Measurements from ENCODE around the gene CENPX.

CENPX gene

GRCh38 chr17:82035488-82035887, 12.8 kb upstream of the CENPX start:
- Histone ChIP-seq H3K4me3 (ENCODE audit: low read length) (no peak overlapping the region), H3K4me1 (ENCODE audit: control insufficient read depth, low read depth, low read length) (peaks cover 4% of the 10 kb centered on the region), H3K9ac (ENCODE audit: low read length) (no peak overlapping the region), H3K36me3 (ENCODE audit: control insufficient read depth, low read depth, low read length) (no peaks in the 10 kb centered on the region), H3K9me3 (ENCODE audit: control insufficient read depth, low read depth, low read length) (no peaks in the 10 kb centered on the region), H3K27ac (ENCODE audit: low read length) (no peak overlapping the region), H3K27me3 (ENCODE audit: control insufficient read depth, insufficient read depth, low read length) (no peaks in the 10 kb centered on the region)

GRCh38 chr17:82034371-82035011, 11.8 kb upstream of the CENPX start:
- no peak overlapping the region for H3K4me3 ChIP-seq (ENCODE audit: low read length)
- H3K36me3 ChIP-seq (ENCODE audit: control insufficient read depth, low read depth, low read length) = no peaks in the 10 kb centered on the region
- H3K9ac ChIP-seq (ENCODE audit: low read length) = no peak overlapping the region
- peaks cover 4% of the 10 kb centered on the region for H3K4me1 ChIP-seq (ENCODE audit: control insufficient read depth, low read depth, low read length)
- no peak overlapping the region for H3K27ac ChIP-seq (ENCODE audit: low read length)
- H3K27me3 ChIP-seq (ENCODE audit: control insufficient read depth, insufficient read depth, low read length) = no peaks in the 10 kb centered on the region
- H3K9me3 ChIP-seq (ENCODE audit: control insufficient read depth, low read depth, low read length) = no peaks in the 10 kb centered on the region

- Histone ChIP-seq H3K4me3 (ENCODE audit: low read length) (no peak overlapping the region), H3K9ac (ENCODE audit: low read length) (no peak overlapping the region), H3K36me3 (ENCODE audit: control insufficient read depth, low read depth, low read length) (no peaks in the 10 kb centered on the region), H3K4me1 (ENCODE audit: control insufficient read depth, low read depth, low read length) (peaks cover 4% of the 10 kb centered on the region), H3K27me3 (ENCODE audit: control insufficient read depth, insufficient read depth, low read length) (no peaks in the 10 kb centered on the region), H3K9me3 (ENCODE audit: control insufficient read depth, low read depth, low read length) (no peaks in the 10 kb centered on the region), H3K27ac (ENCODE audit: low read length) (no peak overlapping the region)
These were observed 10.8 kb upstream of the CENPX start for GRCh38 chr17:82033359-82034085.

- no peaks in the 10 kb centered on the region for H3K9me3 ChIP-seq (ENCODE audit: control insufficient read depth, low read depth, low read length)
- H3K27me3 ChIP-seq (ENCODE audit: control insufficient read depth, insufficient read depth, low read length) = no peaks in the 10 kb centered on the region
- H3K4me1 ChIP-seq (ENCODE audit: control insufficient read depth, low read depth, low read length) = no peaks in the 10 kb centered on the region
- no peaks in the 10 kb centered on the region for H3K36me3 ChIP-seq (ENCODE audit: control insufficient read depth, low read depth, low read length)
- H3K27ac ChIP-seq (ENCODE audit: low read length) = no peak overlapping the region
- H3K4me3 ChIP-seq (ENCODE audit: low read length) = peak overlapping the region; percentile 61
- H3K9ac ChIP-seq (ENCODE audit: low read length) = peak overlapping the region; percentile 48
These were observed 9.4 kb upstream of the CENPX start for GRCh38 chr17:82031885-82032627.

- H3K36me3 ChIP-seq (ENCODE audit: control insufficient read depth, low read depth, low read length) = no peaks in the 10 kb centered on the region
- no peak within 1 kb of the TSS for H3K27ac ChIP-seq (ENCODE audit: low read length)
- H3K9ac ChIP-seq (ENCODE audit: low read length) = peak within 1 kb of the TSS; percentile 48
- no peaks in the 10 kb centered on the region for H3K4me1 ChIP-seq (ENCODE audit: control insufficient read depth, low read depth, low read length)
- peak within 1 kb of the TSS; percentile 61 for H3K4me3 ChIP-seq (ENCODE audit: low read length)
- H3K9me3 ChIP-seq (ENCODE audit: control insufficient read depth, low read depth, low read length) = no peaks in the 10 kb centered on the region
- H3K27me3 ChIP-seq (ENCODE audit: control insufficient read depth, insufficient read depth, low read length) = no peaks in the 10 kb centered on the region
These were observed 8.7 kb upstream of the CENPX start, which contains the start of gene RAC3 for GRCh38 chr17:82031303-82031884. RAC3 (plus strand) TSS chr17:82031678; CDS start chr17:82031762, 84 bp downstream.

GRCh38 chr17:82030470-82031302, 8.0 kb upstream of the CENPX start:
- H3K4me3 ChIP-seq (ENCODE audit: low read length) = peak overlapping the region; percentile 56
- H3K9ac ChIP-seq (ENCODE audit: low read length) = no peak overlapping the region
- H3K27me3 ChIP-seq (ENCODE audit: control insufficient read depth, insufficient read depth, low read length) = no peaks in the 10 kb centered on the region
- no peak overlapping the region for H3K27ac ChIP-seq (ENCODE audit: low read length)
- no peaks in the 10 kb centered on the region for H3K4me1 ChIP-seq (ENCODE audit: control insufficient read depth, low read depth, low read length)
- H3K36me3 ChIP-seq (ENCODE audit: control insufficient read depth, low read depth, low read length) = no peaks in the 10 kb centered on the region
- no peaks in the 10 kb centered on the region for H3K9me3 ChIP-seq (ENCODE audit: control insufficient read depth, low read depth, low read length)

- no peaks in the 10 kb centered on the region for H3K36me3 ChIP-seq (ENCODE audit: control insufficient read depth, low read depth, low read length)
- no peak overlapping the region for H3K4me3 ChIP-seq (ENCODE audit: low read length)
- H3K27ac ChIP-seq (ENCODE audit: low read length) = no peak overlapping the region
- no peaks in the 10 kb centered on the region for H3K27me3 ChIP-seq (ENCODE audit: control insufficient read depth, insufficient read depth, low read length)
- no peaks in the 10 kb centered on the region for H3K4me1 ChIP-seq (ENCODE audit: control insufficient read depth, low read depth, low read length)
- no peak overlapping the region for H3K9ac ChIP-seq (ENCODE audit: low read length)
- no peaks in the 10 kb centered on the region for H3K9me3 ChIP-seq (ENCODE audit: control insufficient read depth, low read depth, low read length)
These were observed 7.4 kb upstream of the CENPX start for GRCh38 chr17:82029990-82030469.

- Histone ChIP-seq H3K36me3 (ENCODE audit: control insufficient read depth, low read depth, low read length) (no peaks in the 10 kb centered on the region), H3K4me3 (ENCODE audit: low read length) (no peak overlapping the region), H3K9ac (ENCODE audit: low read length) (no peak overlapping the region), H3K27ac (ENCODE audit: low read length) (no peak overlapping the region), H3K27me3 (ENCODE audit: control insufficient read depth, insufficient read depth, low read length) (no peaks in the 10 kb centered on the region), H3K4me1 (ENCODE audit: control insufficient read depth, low read depth, low read length) (no peaks in the 10 kb centered on the region), H3K9me3 (ENCODE audit: control insufficient read depth, low read depth, low read length) (no peaks in the 10 kb centered on the region)
These were observed 6.7 kb upstream of the CENPX start for GRCh38 chr17:82029391-82029790.

- H3K27me3 ChIP-seq (ENCODE audit: control insufficient read depth, insufficient read depth, low read length) = no peaks in the 10 kb centered on the region
- no peaks in the 10 kb centered on the region for H3K9me3 ChIP-seq (ENCODE audit: control insufficient read depth, low read depth, low read length)
- no peaks in the 10 kb centered on the region for H3K36me3 ChIP-seq (ENCODE audit: control insufficient read depth, low read depth, low read length)
- no peak overlapping the region for H3K27ac ChIP-seq (ENCODE audit: low read length)
- no peaks in the 10 kb centered on the region for H3K4me1 ChIP-seq (ENCODE audit: control insufficient read depth, low read depth, low read length)
- H3K4me3 ChIP-seq (ENCODE audit: low read length) = no peak overlapping the region
- H3K9ac ChIP-seq (ENCODE audit: low read length) = no peak overlapping the region
These were observed 6.3 kb upstream of the CENPX start for GRCh38 chr17:82028966-82029365.

- no peaks in the 10 kb centered on the region for H3K9me3 ChIP-seq (ENCODE audit: control insufficient read depth, low read depth, low read length)
- no peak overlapping the region for H3K9ac ChIP-seq (ENCODE audit: low read length)
- H3K36me3 ChIP-seq (ENCODE audit: control insufficient read depth, low read depth, low read length) = no peaks in the 10 kb centered on the region
- H3K4me3 ChIP-seq (ENCODE audit: low read length) = no peak overlapping the region
- H3K4me1 ChIP-seq (ENCODE audit: control insufficient read depth, low read depth, low read length) = no peaks in the 10 kb centered on the region
- H3K27ac ChIP-seq (ENCODE audit: low read length) = no peak overlapping the region
- H3K27me3 ChIP-seq (ENCODE audit: control insufficient read depth, insufficient read depth, low read length) = no peaks in the 10 kb centered on the region
These were observed 5.6 kb upstream of the CENPX start for GRCh38 chr17:82028246-82028645.

Data from iPS-18a (cell line).